T-cell (primary cell): ENCODE measurements around the gene CLEC9A. TPM values are rescaled to one million over a fixed set of nuclear protein-coding genes. Genes with fewer than 3 reads are reported as not detected.

Experiments
- ATAC-seq, 4 experiments: fragments of 200-7000 bp in 3 of 4; fragments of 150-1000 bp in 1 of 4; cut with Tn5 transposase; replicated peaks in 1 of 4; 1 replicate in 3 of 4; 2 replicates in 1 of 4; pipeline ENCODE4 v1.10.0; 2021; ENCODE audit warnings: moderate library complexity in 3 of 4, mild to moderate bottlenecking in 2 of 4, moderate number of reproducible peaks in 1 of 4
- CTCF ChIA-PET, 2 donors: fragments of 300-600 bp; sonication (Branson Sonifier 250); formaldehyde crosslinking; loops; one replicate each; lab custom pipeline; 2022; ENCODE audit warnings: antibody characterized with exemption in 2 of 2; lab: Charles Lee
- POLR2A ChIA-PET, 2 donors: fragments of 300-600 bp; sonication (Branson Sonifier 250); formaldehyde crosslinking; loops; one replicate each; lab custom pipeline; 2022; ENCODE audit warnings: antibody characterized with exemption in 2 of 2; lab: Charles Lee
- DNase-seq, 35 experiments: peaks; one replicate each; pipeline versions ENCODE4 v3.0.0 to v3.0.0-alpha.2; 2013 to 2023
- H3K27ac ChIP-seq: one replicate; pipeline ENCODE4 v1.5.1; 2013; ENCODE audit warnings: low read length
- H3K27me3 ChIP-seq, 2 experiments: replicated peaks in 1 of 2; 1 replicate in 1 of 2; 2 replicates in 1 of 2; pipeline versions ENCODE4 v1.6.1 to v1.7.0; 2013; ENCODE audit warnings: low read length in 1 of 2, mixed read lengths in 1 of 2; ENCODE audit not compliant: control insufficient read depth in 2 of 2, insufficient read depth in 2 of 2; ENCODE audit errors: extremely low read depth in 1 of 2
- H3K36me3 ChIP-seq, 2 donors: 1 replicate in 1 of 2; 2 replicates in 1 of 2; pipeline versions ENCODE4 v1.6.1 to v1.7.0; 2013; ENCODE audit warnings: low read length in 1 of 2; ENCODE audit not compliant: control insufficient read depth in 2 of 2, insufficient read depth in 1 of 2; ENCODE audit errors: extremely low read depth in 1 of 2
- H3K4me1 ChIP-seq, 2 experiments: 1 replicate in 1 of 2; 2 replicates in 1 of 2; pipeline versions ENCODE4 v1.6.1 to v1.7.0; 2013; ENCODE audit warnings: low read length in 2 of 2, mixed read lengths in 1 of 2; ENCODE audit not compliant: insufficient read depth in 2 of 2, control insufficient read depth in 1 of 2; ENCODE audit errors: extremely low read depth in 1 of 2
- H3K4me3 ChIP-seq, 2 donors: 1 replicate in 1 of 2; 2 replicates in 1 of 2; pipeline versions ENCODE4 v1.5.1 to v1.7.0; 2013; ENCODE audit warnings: mild to moderate bottlenecking in 2 of 2, low read length in 1 of 2, moderate library complexity in 1 of 2; ENCODE audit not compliant: control insufficient read depth in 1 of 2; ENCODE audit errors: extremely low read depth in 1 of 2
- H3K9me3 ChIP-seq: 2 replicates; pipeline ENCODE4 v1.7.0; 2013
- H3K27ac Mint-ChIP-seq, 2 donors: one replicate each; pipeline ENCODE4 v1.8.0; 2020 to 2021; ENCODE audit warnings: mild to moderate bottlenecking in 2 of 2, mixed read lengths in 2 of 2
- H3K27me3 Mint-ChIP-seq, 2 donors: one replicate each; pipeline ENCODE4 v1.8.0; 2021 to 2022; ENCODE audit warnings: mixed read lengths in 2 of 2
- H3K36me3 Mint-ChIP-seq: one replicate; pipeline ENCODE4 v1.8.0; 2021; ENCODE audit warnings: mixed read lengths
- H3K4me1 Mint-ChIP-seq, 3 donors: one replicate each; pipeline ENCODE4 v1.8.0; 2020 to 2022; ENCODE audit warnings: mixed read lengths in 3 of 3, mild to moderate bottlenecking in 1 of 3
- H3K4me3 Mint-ChIP-seq, 3 donors: one replicate each; pipeline ENCODE4 v1.8.0; 2020 to 2022; ENCODE audit warnings: mild to moderate bottlenecking in 3 of 3, mixed read lengths in 3 of 3, moderate library complexity in 3 of 3
- H3K9me3 Mint-ChIP-seq, 3 donors: one replicate each; pipeline ENCODE4 v1.8.0; 2020 to 2022; ENCODE audit warnings: mixed read lengths in 3 of 3
- WGBS: methylation state at CpG from one replicate; pipeline ENCODE4 v1.1.5; 2013; ENCODE audit warnings: missing lambda C conversion rate; ENCODE audit not compliant: insufficient coverage; 5-methylcytosine and 5-hydroxymethylcytosine counted together
- total RNA-seq, 35 experiments: library from RNA in 6 of 35; stranded (reverse) in 6 of 35; fragments of 120-200 nt in 1 of 35; gene quantifications; one replicate each; pipeline versions ENCODE4 v1.2.1 to v1.2.4 and lab custom pipeline; 2013 to 2026

The CLEC9A gene
- total RNA-seq, 5 donors from 2014 or later (not counting 1 experiment from before 2014, with no cell fraction given): 0.61 TPM; not detected in 4

- no peak overlapping the region for H3K4me3 ChIP-seq
- no peak for ATAC-seq
- H3K4me1 ChIP-seq: no peaks in the 10 kb centered on the region
- peaks cover 0 to 7% of the 10 kb centered on the region in 2 experiments for H3K27me3 ChIP-seq
- H3K27ac ChIP-seq: no peak overlapping the region
- 54% methylated on average over 2 of the region's 4 CpGs for WGBS
- Mint-ChIP-seq H3K4me1 (no peaks in the 10 kb centered on the region), H3K27me3 (peaks cover 0 to 4% of the 10 kb centered on the region in 2 donors), H3K9me3 (no peaks in the 10 kb centered on the region), H3K4me3 (no peak overlapping the region), H3K27ac (no peak overlapping the region), H3K36me3 (no peaks in the 10 kb centered on the region)
- ChIA-PET CTCF (interaction anchor here in 1 of 2 donors (0.8 kb wide), 1 partner anchor 200 kb away, joined by 3 read pairs; no protein-coding TSS in a partner anchor), POLR2A (no interaction called here)
- H3K36me3 ChIP-seq: no peaks in the 10 kb centered on the region
- no peaks in the 10 kb centered on the region for H3K9me3 ChIP-seq
- DNase-seq: no peak
Observed at GRCh38 chr12:10027721-10028120, 2.8 kb upstream of the CLEC9A start.

- peaks cover 0 to 11% of the 10 kb centered on the region in 2 experiments for H3K27me3 ChIP-seq
- Mint-ChIP-seq H3K9me3 (no peaks in the 10 kb centered on the region), H3K27me3 (peaks cover 4 to 5% of the 10 kb centered on the region in 2 donors), H3K36me3 (no peaks in the 10 kb centered on the region), H3K4me3 (no peak overlapping the region), H3K4me1 (no peaks in the 10 kb centered on the region), H3K27ac (no peak overlapping the region)
- no peak overlapping the region for H3K4me3 ChIP-seq
- ChIA-PET CTCF (no interaction called here), POLR2A (no interaction called here)
- H3K9me3 ChIP-seq: no peaks in the 10 kb centered on the region
- 70% methylated on average over 2 of the region's 4 CpGs for WGBS
- DNase-seq (no peak), ATAC-seq (no peak)
- no peak overlapping the region for H3K27ac ChIP-seq
- no peaks in the 10 kb centered on the region for H3K36me3 ChIP-seq
- H3K4me1 ChIP-seq: no peaks in the 10 kb centered on the region
Observed at GRCh38 chr12:10031321-10031720, 839 bp downstream of the CLEC9A start.

DNA sequence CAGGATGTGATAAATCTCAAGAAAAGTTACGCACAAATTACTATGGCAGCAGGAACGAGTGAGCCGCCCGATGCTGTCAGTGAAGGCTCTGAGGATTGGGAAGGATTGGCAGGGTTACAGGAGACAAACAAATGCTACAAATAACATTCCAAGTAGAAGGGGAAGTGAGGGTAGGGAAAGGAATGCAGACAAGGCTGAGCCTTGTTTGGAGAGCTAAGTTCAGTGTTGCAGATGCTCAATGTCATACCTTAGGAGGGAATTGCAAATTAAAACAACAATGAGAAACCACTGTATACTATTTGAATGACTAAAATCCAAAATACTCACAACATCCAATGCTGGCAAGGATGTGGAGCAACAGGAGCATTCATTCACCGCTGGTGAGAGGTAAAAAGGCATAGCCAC, 1.3 kb downstream of the CLEC9A start:
- Mint-ChIP-seq H3K4me1 (no peaks in the 10 kb centered on the region), H3K9me3 (no peaks in the 10 kb centered on the region), H3K4me3 (no peak overlapping the region), H3K36me3 (no peaks in the 10 kb centered on the region), H3K27me3 (peaks cover 4 to 5% of the 10 kb centered on the region in 2 donors), H3K27ac (no peak overlapping the region)
- 80% methylated on average over 1 of the region's 5 CpGs for WGBS
- ChIA-PET CTCF (interaction anchor here in 1 of 2 donors (0.7 kb wide), 1 partner anchor 21 kb away, joined by 8 read pairs; no protein-coding TSS in a partner anchor), POLR2A (no interaction called here)
- ATAC-seq: no peak
- DNase-seq: no peak
- H3K4me1 ChIP-seq: no peaks in the 10 kb centered on the region
- H3K27ac ChIP-seq: no peak overlapping the region
- no peak overlapping the region for H3K4me3 ChIP-seq
- peaks cover 0 to 11% of the 10 kb centered on the region in 2 experiments for H3K27me3 ChIP-seq
- H3K9me3 ChIP-seq: no peaks in the 10 kb centered on the region
- H3K36me3 ChIP-seq: no peaks in the 10 kb centered on the region

DNA sequence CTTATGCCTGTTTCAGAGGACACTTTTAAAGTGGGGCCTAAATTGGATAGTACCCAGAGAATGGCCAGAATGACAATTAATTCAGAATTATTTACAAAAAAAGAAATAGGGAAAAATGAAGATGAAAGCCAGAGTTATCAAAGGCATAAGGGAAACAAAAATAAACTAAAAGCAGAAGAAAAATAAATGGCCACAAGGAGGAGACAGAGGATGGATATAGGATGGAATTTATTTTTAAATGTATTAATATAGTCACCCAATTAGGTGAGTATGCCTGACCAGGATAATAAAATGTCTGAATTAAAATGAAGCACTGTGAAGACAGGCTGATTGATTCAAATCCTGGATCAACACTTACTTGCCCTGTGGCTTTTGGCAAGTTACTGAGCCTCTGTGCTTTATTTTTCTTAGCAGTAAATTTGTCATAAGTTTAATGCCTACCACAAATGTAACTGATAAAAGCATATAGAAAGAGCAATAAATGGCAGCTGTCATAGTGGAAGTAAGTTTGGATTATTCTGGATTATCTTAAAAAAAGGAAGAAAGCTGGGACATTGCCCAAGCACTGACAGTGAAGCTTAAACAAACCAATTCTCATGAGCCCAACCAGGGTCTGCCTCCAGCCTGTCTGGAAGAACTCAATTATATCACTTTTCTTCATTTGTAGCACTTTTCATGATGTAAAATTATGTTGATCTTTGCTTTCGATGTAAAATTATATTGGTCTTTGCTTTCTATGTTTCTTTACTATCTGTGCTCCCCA, 3.5 kb downstream of the CLEC9A start:
- peaks cover 0 to 5% of the 10 kb centered on the region in 2 donors for H3K27me3 Mint-ChIP-seq
- H3K9me3 Mint-ChIP-seq: no peaks in the 10 kb centered on the region
- DNase-seq (no peak), ATAC-seq (no peak)
- no peaks in the 10 kb centered on the region for H3K4me1 Mint-ChIP-seq
- H3K4me1 ChIP-seq: no peaks in the 10 kb centered on the region
- H3K27me3 ChIP-seq: peaks cover 0 to 11% of the 10 kb centered on the region in 2 experiments
- H3K4me3 Mint-ChIP-seq: no peak overlapping the region
- no CpG with 5 or more reads among the region's 1 CpG for WGBS
- no peaks in the 10 kb centered on the region for H3K36me3 Mint-ChIP-seq
- no peaks in the 10 kb centered on the region for H3K9me3 ChIP-seq
- no peak overlapping the region for H3K27ac ChIP-seq
- H3K4me3 ChIP-seq: no peak overlapping the region
- H3K27ac Mint-ChIP-seq: no peak overlapping the region
- ChIA-PET CTCF (no interaction called here), POLR2A (no interaction called here)
- no peaks in the 10 kb centered on the region for H3K36me3 ChIP-seq

DNA sequence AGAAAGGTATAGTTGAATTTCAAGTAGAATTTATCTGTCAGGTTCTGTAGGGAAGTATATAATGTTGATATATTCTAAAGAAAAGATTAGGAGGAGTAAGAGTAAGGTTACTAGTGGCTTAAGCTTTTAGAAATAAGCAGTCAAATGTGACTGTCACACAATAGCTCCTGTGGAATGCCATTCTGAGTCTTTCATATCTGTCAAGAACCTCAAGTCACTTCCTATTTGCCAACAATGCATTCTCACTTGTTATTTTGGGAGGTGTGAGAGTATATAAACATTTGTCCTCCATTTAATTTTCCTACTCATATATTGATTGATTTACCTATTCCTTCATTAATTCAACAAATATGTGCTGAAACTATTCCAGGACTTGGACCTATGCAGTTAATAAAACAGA, 11.7 kb downstream of the CLEC9A start:
- CTCF ChIA-PET: no interaction called here
- Mint-ChIP-seq H3K27me3 (peaks cover 9 to 21% of the 10 kb centered on the region in 2 donors), H3K4me3 (no peak overlapping the region), H3K27ac (no peak overlapping the region), H3K4me1 (no peaks in the 10 kb centered on the region), H3K36me3 (no peaks in the 10 kb centered on the region), H3K9me3 (no peaks in the 10 kb centered on the region)
- Histone ChIP-seq H3K9me3 (no peaks in the 10 kb centered on the region), H3K4me3 (no peak overlapping the region), H3K36me3 (no peaks in the 10 kb centered on the region), H3K27me3 (peaks cover 0 to 2% of the 10 kb centered on the region in 2 experiments), H3K27ac (no peak overlapping the region), H3K4me1 (no peaks in the 10 kb centered on the region)
- DNase-seq: no peak
- POLR2A ChIA-PET: no interaction called here
- no peak for ATAC-seq

GRCh38 chr12:10048526-10048925, 18.0 kb downstream of the CLEC9A start:
- no peaks in the 10 kb centered on the region for H3K27me3 ChIP-seq
- H3K9me3 Mint-ChIP-seq: peaks cover 0 to 3% (median 2%) of the 10 kb centered on the region in 3 donors
- peaks cover 0 to 8% of the 10 kb centered on the region in 2 experiments for H3K4me1 ChIP-seq
- H3K9me3 ChIP-seq: no peaks in the 10 kb centered on the region
- POLR2A ChIA-PET: no interaction called here
- ATAC-seq (no peak), DNase-seq (no peak)
- H3K36me3 Mint-ChIP-seq: no peaks in the 10 kb centered on the region
- H3K36me3 ChIP-seq: no peaks in the 10 kb centered on the region
- no peak overlapping the region for H3K27ac Mint-ChIP-seq
- peaks cover 4 to 8% (median 4%) of the 10 kb centered on the region in 3 donors for H3K4me1 Mint-ChIP-seq
- H3K4me3 ChIP-seq: no peak overlapping the region
- no peak overlapping the region for H3K27ac ChIP-seq
- WGBS: 95% methylated on average over 2 of the region's 3 CpGs
- no peak overlapping the region for H3K4me3 Mint-ChIP-seq
- peaks cover 25 to 35% of the 10 kb centered on the region in 2 donors for H3K27me3 Mint-ChIP-seq
- CTCF ChIA-PET: no interaction called here
